HepG2 (cell line): ENCODE data around the gene SLC18A3. TPM values are rescaled to one million over a fixed set of nuclear protein-coding genes. Genes with fewer than 3 reads are reported as not detected.

Source experiments
- ATAC-seq: fragments of 200-7000 bp; cut with Tn5 transposase; 3 replicates; pipeline ENCODE4 v1.9.1; 2020; ENCODE audit warnings: mild to moderate bottlenecking, moderate library complexity
- BruUV-seq: library from RNA; stranded (reverse); fragments of 400-500 nt; replicated peaks from 2 replicates; lab custom pipeline; 2021; lab: Mats Ljungman, UMichigan
- CTCF ChIA-PET: fragments of 300-600 bp; formaldehyde crosslinking; extraction: SDS; loops from one replicate; lab custom pipeline; 2021; ENCODE audit warnings: low total read pairs, inconsistent platforms, low intra/inter-chr PET ratio; lab: Yijun Ruan, JAX
- POLR2A ChIA-PET: fragments of 350-600 bp; sonication (Branson Sonifier 250); formaldehyde crosslinking; loops from one replicate; lab custom pipeline; 2020; ENCODE audit warnings: antibody characterized with exemption, inconsistent platforms; lab: Yijun Ruan, JAX
- DNase-seq: peaks from one replicate; pipeline ENCODE4 v3.0.0-alpha.2; 2015; ENCODE audit warnings: low spot score
- FAIRE-seq: peaks from 3 replicates; lab custom pipeline; 2011; peaks lifted over from hg19 to GRCh38; lab: Jason Lieb, UNC
- H2AFZ ChIP-seq: one replicate; pipeline ENCODE4 v1.6.1; 2011; ENCODE audit warnings: low read length, inconsistent platforms
- H3K27ac ChIP-seq: fragments of 300-600 bp; 3 replicates; pipeline ENCODE4 v1.8.0; 2011; ENCODE audit warnings: mixed run types, mild to moderate bottlenecking, mixed read lengths, low read length, inconsistent platforms; ENCODE audit not compliant: insufficient read depth; ENCODE audit errors: extremely low read length
- H3K27me3 ChIP-seq, 2 experiments: fragments of 200-600 bp in 1 of 2; 2 replicates in 1 of 2; 3 replicates in 1 of 2; pipeline versions ENCODE4 v1.6.0 to v1.8.0; 2011; ENCODE audit warnings: low read length in 2 of 2, mild to moderate bottlenecking in 2 of 2, moderate library complexity in 2 of 2, inconsistent platforms in 1 of 2; ENCODE audit not compliant: insufficient read depth in 2 of 2, control insufficient read depth in 1 of 2
- H3K36me3 ChIP-seq, 2 experiments: fragments of 200-600 bp in 1 of 2; replicated peaks in 1 of 2; 2 replicates in 1 of 2; 3 replicates in 1 of 2; pipeline versions ENCODE4 v1.5.1 to v1.8.0; 2011; ENCODE audit warnings: low read length in 2 of 2, inconsistent platforms in 1 of 2; ENCODE audit not compliant: insufficient read depth in 2 of 2, control insufficient read depth in 1 of 2
- H3K4me1 ChIP-seq: 2 replicates; pipeline ENCODE4 v1.5.1; 2012; ENCODE audit warnings: low read length, inconsistent platforms; ENCODE audit not compliant: insufficient read depth
- H3K4me2 ChIP-seq: 2 replicates; pipeline ENCODE4 v1.6.0; 2011; ENCODE audit warnings: low read depth, low read length, inconsistent platforms
- H3K4me3 ChIP-seq, 3 experiments: fragments of 200-600 bp in 1 of 3; sonication (generic), shearing (Covaris generic) in 1 of 3; replicated peaks in 1 of 3; 2 replicates each; pipeline ENCODE4 v1.5.1; 2011 to 2016; ENCODE audit warnings: low read length in 3 of 3, inconsistent platforms in 2 of 3, low read depth in 2 of 3, mild to moderate bottlenecking in 2 of 3, control low read depth in 1 of 3, mixed read lengths in 1 of 3; ENCODE audit not compliant: insufficient read depth in 1 of 3
- H3K79me2 ChIP-seq: one replicate; pipeline ENCODE4 v1.6.1; 2011; ENCODE audit warnings: low read length, inconsistent platforms; ENCODE audit not compliant: insufficient read depth
- H3K9ac ChIP-seq: 2 replicates; pipeline ENCODE4 v1.6.0; 2011; ENCODE audit warnings: mild to moderate bottlenecking, low read depth, low read length, inconsistent platforms; ENCODE audit not compliant: insufficient read depth
- H3K9me3 ChIP-seq: 2 replicates; pipeline ENCODE4 v1.5.1; 2012; ENCODE audit warnings: mild to moderate bottlenecking, low read length
- H4K20me1 ChIP-seq: 2 replicates; pipeline ENCODE4 v1.6.0; 2011; ENCODE audit warnings: inconsistent platforms, mild to moderate bottlenecking, low read length, moderate library complexity; ENCODE audit not compliant: insufficient read depth
- ARNT2 ChIP-seq: sonication (generic); formaldehyde crosslinking; IDR thresholded peaks from 2 replicates; pipeline ENCODE4 v1.8.0; 2022; ENCODE audit warnings: mild to moderate bottlenecking, low read depth, missing genetic modification reagents, moderate library complexity
- DR1 ChIP-seq: sonication (generic); formaldehyde crosslinking; IDR thresholded peaks from 2 replicates; pipeline ENCODE4 v1.8.0; 2021; ENCODE audit warnings: mild to moderate bottlenecking, missing genetic modification reagents, inconsistent platforms
- FOXP1 ChIP-seq, 2 experiments: fragments of 450-650 bp in 1 of 2; IDR thresholded peaks; 2 replicates each; pipeline ENCODE4 v1.6.1; 2017 to 2018; ENCODE audit warnings: antibody characterized with exemption in 1 of 2
- KLF9 ChIP-seq: IDR thresholded peaks from 2 replicates; pipeline ENCODE4 v1.6.1; 2016; ENCODE audit warnings: low read depth
- MAF1 ChIP-seq: sonication (generic); formaldehyde crosslinking; IDR thresholded peaks from 2 replicates; pipeline ENCODE4 v1.5.0; 2020; ENCODE audit warnings: missing genetic modification reagents, borderline replicate concordance
- MAX ChIP-seq: IDR thresholded peaks from 2 replicates; pipeline ENCODE4 v1.6.1; 2012; ENCODE audit warnings: inconsistent platforms
- SCMH1 ChIP-seq: sonication (generic); formaldehyde crosslinking; IDR thresholded peaks from 2 replicates; pipeline ENCODE4 v1.9.0; 2021; ENCODE audit warnings: missing genetic modification reagents, mild to moderate bottlenecking, borderline replicate concordance
- SNRNP70 ChIP-seq: fragments of 200-400 bp; formaldehyde crosslinking; IDR thresholded peaks from 2 replicates; pipeline ENCODE4 v1.6.1; 2017; ENCODE audit warnings: mild to moderate bottlenecking, low read depth, low read length, moderate library complexity
- SP4 ChIP-seq: sonication (generic); formaldehyde crosslinking; IDR thresholded peaks from 2 replicates; pipeline ENCODE4 v1.8.1; 2023; ENCODE audit warnings: mild to moderate bottlenecking, missing genetic modification reagents
- ZFP36L2 ChIP-seq: sonication (generic); formaldehyde crosslinking; IDR thresholded peaks from 2 replicates; pipeline ENCODE4 v1.4.0; 2020; ENCODE audit warnings: missing genetic modification reagents
- ZNF547 ChIP-seq: sonication (generic); formaldehyde crosslinking; IDR thresholded peaks from 2 replicates; pipeline ENCODE4 v1.5.1; 2020; ENCODE audit warnings: mild to moderate bottlenecking, missing genetic modification reagents
- WGBS: methylation state at CpG from one replicate; pipeline ENCODE4 v1.1.6; 2017; ENCODE audit warnings: low lambda C conversion rate; 5-methylcytosine and 5-hydroxymethylcytosine counted together
- in situ Hi-C: cut with HindIII; loops from 2 replicates; pipeline ENCODE4 v1.10.0; 2017; ENCODE audit warnings: low pct_unique_long_range_greater_than_20kb; ENCODE audit not compliant: extremely low pct_ligation_motif_present
- intact Hi-C: fragments of 100-400 bp; cut with micrococcal nuclease; formaldehyde crosslinking; loops from one replicate; pipeline ENCODE4 v1.10.0; 2022; ENCODE audit not compliant: unreplicated experiment
- polyA plus RNA-seq, 8 experiments: library from polyadenylated mRNA; depleted of rRNA in 3 of 8; stranded (reverse) in 7 of 8; unstranded in 1 of 8; fragments of >200 nt; fragmentation: Illumina TruSeq in 4 of 8; extraction: Trizol in 4 of 8; gene quantifications; 2 replicates each; pipeline versions ENCODE4 v1.2.1 to v1.2.3, GENCODE V29; 2011 to 2016; ENCODE audit warnings: low read depth in 4 of 8, missing spikeins in 1 of 8, mixed read lengths in 1 of 8; ENCODE audit not compliant: insufficient read depth in 1 of 8
- total RNA-seq, 5 experiments: library from RNA; depleted of rRNA; stranded (reverse); fragments of >200 nt; fragmentation: Illumina TruSeq; extraction: Trizol; gene quantifications; 2 replicates each; pipeline ENCODE4 v1.2.3, GENCODE V29; 2016; ENCODE audit warnings: low read depth in 1 of 5

Gene SLC18A3
- total and polyA plus RNA-seq, 2 of the 13 experiments (the other 11 are each of a cell fraction or from before 2014, with no cell fraction given) = not detected

GRCh38 chr10:49578392-49578791 lies 31.7 kb upstream of the SLC18A3 start:
- Histone ChIP-seq H3K27ac (no peak overlapping the region), H3K9ac (no peak overlapping the region)
- no peak for TF ChIP-seq ZFP36L2 (CRISPR knock-in tag)
- no peak for TF ChIP-seq SNRNP70
- TF ChIP-seq SCMH1 (CRISPR knock-in tag) = no peak
- TF ChIP-seq ARNT2 (CRISPR knock-in tag) = no peak
- TF ChIP-seq ZNF547 (CRISPR knock-in tag) = no peak
- no peak for TF ChIP-seq SP4 (CRISPR knock-in tag)
- TF ChIP-seq KLF9 (CRISPR knock-in tag) = no peak
- TF ChIP-seq DR1 (CRISPR knock-in tag) = no peak
- TF ChIP-seq MAF1 (CRISPR knock-in tag) = no peak
- no peak for TF ChIP-seq FOXP1 (IDR thresholded peaks at IDR 0.05)
- no peak for TF ChIP-seq FOXP1 (CRISPR knock-in tag; IDR thresholded peaks at IDR 0.05)
- TF ChIP-seq MAX = no peak
- TF ChIP-seq, all 625 proteins: peak for 0
- no peaks in the 10 kb centered on the region for H3K9me3 ChIP-seq
- FAIRE-seq (no peak), ATAC-seq (no peak), DNase-seq (no peak)
- 0 out of 5 replicates have a peak, but pooled peaks cover 0 to 6% of the 10 kb centered on the region in 2 experiments for H3K27me3 ChIP-seq
- no peak overlapping the region for H3K4me3 ChIP-seq
- POLR2A ChIA-PET = no interaction called here
- intact Hi-C loops = no loop called here
- H3K36me3 ChIP-seq = no peaks in the 10 kb centered on the region
- CTCF ChIA-PET = no interaction called here
- H3K4me1 ChIP-seq = 0 out of 2 replicates have a peak, but pooled peaks cover 3% of the 10 kb centered on the region
- no peak overlapping the region for H2AFZ ChIP-seq
- no peak overlapping the region for H3K4me2 ChIP-seq
- no TSS peak for BruUV-seq
- WGBS = 46% methylated on average over 2 of the region's 3 CpGs
- no peaks in the 10 kb centered on the region for H3K79me2 ChIP-seq
- in situ Hi-C loops = loop anchor here (25.0 kb wide), 1 partner anchor 634 kb away; no protein-coding TSS in a partner anchor
- H4K20me1 ChIP-seq = no peaks in the 10 kb centered on the region
